ENCODE results near the gene MYBPC2. TPM values are rescaled to one million over a fixed set of nuclear protein-coding genes. Genes with fewer than 3 reads are reported as not detected.
A peak's percentile ranks its signal among the peaks of the same experiment; 100 is the strongest.

MYBPC2 gene
- total and polyA plus RNA-seq, 9 of the 15 experiments (the other 6 are each of a cell fraction or from before 2014, with no cell fraction given) = 0.01 to 0.14 (median 0.04) TPM; not detected in 6

DNA sequence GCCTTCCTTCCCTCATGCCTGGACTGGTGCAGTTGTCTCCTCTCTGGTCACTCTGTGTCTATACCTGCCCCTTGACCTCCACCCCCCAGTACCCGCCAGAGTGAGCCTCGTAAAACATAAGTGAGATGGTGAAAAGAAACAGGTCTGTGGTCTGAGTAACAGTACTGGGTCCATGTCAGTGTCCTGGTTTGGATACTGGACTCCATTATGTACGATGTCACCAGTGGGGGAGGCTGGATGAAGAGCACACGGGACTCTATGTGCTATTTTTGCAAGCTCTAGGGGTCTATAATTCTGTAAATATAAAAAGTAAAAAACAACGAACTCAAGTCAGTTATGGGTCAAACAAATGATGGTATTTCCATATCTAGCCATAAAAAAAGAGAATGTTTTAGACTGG, 14.4 kb downstream of the MYBPC2 start (continued):
- TF ChIP-seq, protein P1, sequence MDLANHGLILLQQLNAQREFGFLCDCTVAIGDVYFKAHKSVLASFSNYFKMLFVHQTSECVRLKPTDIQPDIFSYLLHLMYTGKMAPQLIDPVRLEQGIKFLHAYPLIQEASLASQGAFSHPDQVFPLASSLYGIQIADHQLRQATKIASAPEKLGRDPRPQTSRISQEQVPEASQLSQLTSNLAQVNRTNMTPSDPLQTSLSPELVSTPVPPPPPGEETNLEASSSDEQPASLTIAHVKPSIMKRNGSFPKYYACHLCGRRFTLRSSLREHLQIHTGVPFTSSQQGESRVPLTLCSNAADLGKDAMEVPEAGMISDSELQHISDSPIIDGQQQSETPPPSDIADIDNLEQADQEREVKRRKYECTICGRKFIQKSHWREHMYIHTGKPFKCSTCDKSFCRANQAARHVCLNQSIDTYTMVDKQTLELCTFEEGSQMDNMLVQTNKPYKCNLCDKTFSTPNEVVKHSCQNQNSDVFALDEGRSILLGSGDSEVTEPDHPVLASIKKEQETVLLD (IDR thresholded peaks at IDR 0.05) = no peak
- TF ChIP-seq CREB5 (CRISPR knock-in tag; IDR thresholded peaks at IDR 0.05) (no peak), NFRKB (IDR thresholded peaks at IDR 0.05; ENCODE audit: low read depth) (no peak), SMC3 (conservative IDR thresholded peaks at IDR 0.05; ENCODE audit: insufficient read depth, low read depth, low read length) (no peak), ZSCAN29 (IDR thresholded peaks at IDR 0.05) (no peak)

GRCh38 chr19:50447750-50448149, 15.1 kb downstream of the MYBPC2 start:
- 37% methylated on average over 10 of the region's 10 CpGs for WGBS (ENCODE audit: insufficient coverage, low coverage, missing lambda C conversion rate)

More at GRCh38 chr19:50447750-50448149, 15.1 kb downstream of the MYBPC2 start:
- Histone ChIP-seq H3K27ac (ENCODE audit: extremely low read depth, low read depth, low read length) (no peak overlapping the region), H3K9me3 (replicated peaks; ENCODE audit: control insufficient read depth, insufficient read depth, low read depth, low read length) (no peaks in the 10 kb centered on the region), H3K27me3 (ENCODE audit: control insufficient read depth in 2 of 2, insufficient read depth in 2 of 2, low read length in 2 of 2) (peaks cover 16 to 30% of the 10 kb centered on the region in 2 experiments; a peak in 4 of 5 replicates), H3K4me3 (no peak overlapping the region), H3K9me1 (ENCODE audit: control insufficient read depth, insufficient read depth, low read length) (no peaks in the 10 kb centered on the region), H3K4me1 (replicated peaks in 1 of 2; ENCODE audit: control insufficient read depth in 2 of 2, insufficient read depth in 2 of 2, low read length in 2 of 2) (peaks cover 0 to 6% of the 10 kb centered on the region in 2 experiments; a peak in 2 of 5 replicates), H4K20me1 (replicated peaks; ENCODE audit: control insufficient read depth, insufficient read depth, low read length) (no peaks in the 10 kb centered on the region), H3K4me2 (ENCODE audit: insufficient read depth, low read length) (no peak overlapping the region), H3K36me3 (ENCODE audit: control insufficient read depth, insufficient read depth, low read length) (no peaks in the 10 kb centered on the region), H3K79me2 (ENCODE audit: control insufficient read depth, insufficient read depth, low read length) (no peaks in the 10 kb centered on the region), H2AFZ (ENCODE audit: low read depth, low read length) (no peak overlapping the region), H3K9ac (ENCODE audit: insufficient read depth in 1 of 2, low read depth in 2 of 2, low read length in 2 of 2) (no peak overlapping the region)
- ATAC-seq (no peak), DNase-seq (ENCODE audit: extremely low read depth in 1 of 4, low spot score in 3 of 4) (no peak), FAIRE-seq (no peak)
- intact Hi-C loops (cut with micrococcal nuclease) (no loop called here), in situ Hi-C loops (cut with MboI) (no loop called here)
- ChIA-PET CTCF (ENCODE audit: low intra/inter-chr PET ratio) (no interaction called here), POLR2A (interaction anchor here (1.4 kb wide), 1 partner anchor 90 kb away, joined by 5 read pairs; no protein-coding TSS in a partner anchor)
- TF ChIP-seq RBM25 (IDR thresholded peaks at IDR 0.05; ENCODE audit: low read depth, low read length, severe bottlenecking) = peak; percentile 60
- TF ChIP-seq, protein P2, sequence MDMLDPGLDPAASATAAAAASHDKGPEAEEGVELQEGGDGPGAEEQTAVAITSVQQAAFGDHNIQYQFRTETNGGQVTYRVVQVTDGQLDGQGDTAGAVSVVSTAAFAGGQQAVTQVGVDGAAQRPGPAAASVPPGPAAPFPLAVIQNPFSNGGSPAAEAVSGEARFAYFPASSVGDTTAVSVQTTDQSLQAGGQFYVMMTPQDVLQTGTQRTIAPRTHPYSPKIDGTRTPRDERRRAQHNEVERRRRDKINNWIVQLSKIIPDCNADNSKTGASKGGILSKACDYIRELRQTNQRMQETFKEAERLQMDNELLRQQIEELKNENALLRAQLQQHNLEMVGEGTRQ (CRISPR knock-in tag; IDR thresholded peaks at IDR 0.05) = no peak
- no TSS peak for BruUV-seq (replicated peaks)

All from K562 (cell line).